Stimulated activated CD4-positive, alpha-beta T cell treated with anti-CD3 and anti-CD28 coated beads, Interleukin-2, amount 100 ng/mL, for 48 hours (primary cell): Measurements from ENCODE around the gene MDP1.
A peak's percentile ranks its signal among the peaks of the same experiment; 100 is the strongest.
"Not testable (repeated sequence)": the region's sequence is repeated elsewhere in the genome, so short reads cannot be mapped to it uniquely, and the experiment has no call there.

Experiments used
- DNase-seq, 2 donors: peaks; one replicate each; pipeline ENCODE4 v3.0.0-alpha.2; 2020

MDP1 gene

GRCh38 chr14:24231263-24232120, 15.6 kb upstream of the MDP1 start:
- DNase-seq, result no peak

- no peak for DNase-seq
Observed at GRCh38 chr14:24228902-24229301, 13.0 kb upstream of the MDP1 start.

- no peak for DNase-seq
Observed at GRCh38 chr14:24226473-24226872, 10.6 kb upstream of the MDP1 start.

- no peak for DNase-seq
Observed at GRCh38 chr14:24224618-24225071, 8.8 kb upstream of the MDP1 start.

- not testable (repeated sequence) for DNase-seq
Observed at GRCh38 chr14:24222987-24223386, 7.1 kb upstream of the MDP1 start.

GRCh38 chr14:24219521-24219920, 3.7 kb upstream of the MDP1 start:
- no peak for DNase-seq

- DNase-seq, result no peak
Observed at GRCh38 chr14:24219080-24219479, 3.2 kb upstream of the MDP1 start.

- DNase-seq, result not testable (repeated sequence)
Observed at GRCh38 chr14:24216876-24217275, 1.0 kb upstream of the MDP1 start.

- no peak for DNase-seq
Observed at GRCh38 chr14:24216345-24216699, 456 bp upstream of the MDP1 start.

- no peak for DNase-seq
Observed at GRCh38 chr14:24213866-24214662, 1.8 kb downstream of the MDP1 start.

- peak; percentile 91 to 93 for DNase-seq
Observed at GRCh38 chr14:24212924-24213865, 2.7 kb downstream of the MDP1 start, which contains the start of gene CHMP4A. Gene CHMP4A, minus strand, starts transcription at chr14:24213488. Its CDS starts 49 bp downstream, at chr14:24213439.

GRCh38 chr14:24211311-24211710, 4.6 kb downstream of the MDP1 start:
- no peak for DNase-seq

GRCh38 chr14:24207625-24208024, 8.2 kb downstream of the MDP1 start:
- no peak for DNase-seq

GRCh38 chr14:24207104-24207551, 8.7 kb downstream of the MDP1 start:
- DNase-seq, result no peak

- DNase-seq, result no peak
Observed at GRCh38 chr14:24206260-24207103, 9.4 kb downstream of the MDP1 start.

- DNase-seq, result no peak
Observed at GRCh38 chr14:24204163-24205146, 11.4 kb downstream of the MDP1 start.

- DNase-seq, result not testable (repeated sequence)
Observed at GRCh38 chr14:24203249-24203886, 12.5 kb downstream of the MDP1 start.

GRCh38 chr14:24202538-24202937, 13.3 kb downstream of the MDP1 start:
- not testable (repeated sequence) for DNase-seq

- no peak for DNase-seq
Observed at GRCh38 chr14:24198814-24199524, 16.9 kb downstream of the MDP1 start.
